Measurements from ENCODE around the gene F2.

The F2 gene

GRCh38 chr11:46743693-46744339 lies 24.8 kb downstream of the F2 start:
- DNase-seq (ENCODE audit: low spot score) = no peak

GRCh38 chr11:46745328-46745727 lies 26.3 kb downstream of the F2 start:
- no peak for DNase-seq (ENCODE audit: low spot score)

GRCh38 chr11:46745995-46746394 lies 27.0 kb downstream of the F2 start:
- no peak for DNase-seq (ENCODE audit: low spot score)

GRCh38 chr11:46747150-46747549 lies 28.1 kb downstream of the F2 start:
- no peak for DNase-seq (ENCODE audit: low spot score)

- DNase-seq (ENCODE audit: low spot score) = no peak
Observed at GRCh38 chr11:46755962-46756361, 36.9 kb downstream of the F2 start.

DNA sequence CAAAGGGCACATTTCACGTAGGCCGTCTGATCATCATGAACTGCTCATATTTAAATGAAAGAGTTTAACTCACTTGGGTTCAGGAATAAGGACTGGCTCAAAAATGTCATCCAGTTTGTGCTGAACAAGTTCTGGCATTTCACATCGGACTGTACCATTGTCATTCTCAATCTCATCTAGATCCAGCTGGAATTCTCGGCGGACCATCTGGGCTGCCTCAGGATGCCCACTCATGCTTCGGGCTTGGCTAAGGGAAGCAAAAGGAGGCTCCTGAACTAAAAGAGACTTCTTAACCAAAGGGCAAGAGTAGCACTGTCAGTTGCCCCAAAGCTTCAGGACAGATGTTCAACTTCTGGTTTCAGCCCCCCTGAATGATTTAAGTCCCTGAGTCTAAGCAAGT lies 40.2 kb downstream of the F2 start:
- DNase-seq (ENCODE audit: low spot score) = no peak

DNA sequence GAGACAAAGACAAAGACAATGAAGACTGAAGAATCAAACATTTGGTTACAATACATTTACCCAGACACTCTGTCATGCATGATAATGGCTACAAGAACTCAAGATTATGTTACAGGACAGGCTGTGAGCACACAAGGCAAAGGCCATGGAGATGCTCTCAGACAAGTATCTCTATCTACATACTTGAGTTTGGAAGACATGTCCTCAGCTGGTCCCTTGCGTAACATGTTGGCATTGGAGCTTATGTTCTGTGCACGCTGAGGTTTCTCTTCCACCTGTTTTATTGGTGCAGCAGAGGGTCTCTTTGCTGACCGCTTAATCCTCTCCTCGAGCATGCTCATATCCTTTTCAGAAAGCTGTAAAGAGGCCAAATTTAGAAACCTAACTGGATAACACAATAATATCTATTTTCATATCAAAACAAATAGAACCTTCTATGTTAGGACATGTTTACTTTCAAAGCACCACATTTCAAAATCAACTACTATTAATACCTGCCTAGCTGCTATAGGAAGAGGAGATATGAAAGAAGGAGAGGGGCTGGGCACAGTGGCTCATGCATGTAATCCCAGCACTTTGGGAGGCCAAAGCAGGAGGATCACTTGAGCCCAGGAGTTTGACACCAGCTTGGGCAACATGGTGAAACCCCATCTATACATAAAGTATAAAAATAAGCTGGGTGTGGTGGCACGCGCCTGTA lies 41.6 kb downstream of the F2 start:
- no peak for DNase-seq (ENCODE audit: low spot score)

GRCh38 chr11:46761807-46762206 lies 42.8 kb downstream of the F2 start:
- no peak for DNase-seq (ENCODE audit: low spot score)

DNA sequence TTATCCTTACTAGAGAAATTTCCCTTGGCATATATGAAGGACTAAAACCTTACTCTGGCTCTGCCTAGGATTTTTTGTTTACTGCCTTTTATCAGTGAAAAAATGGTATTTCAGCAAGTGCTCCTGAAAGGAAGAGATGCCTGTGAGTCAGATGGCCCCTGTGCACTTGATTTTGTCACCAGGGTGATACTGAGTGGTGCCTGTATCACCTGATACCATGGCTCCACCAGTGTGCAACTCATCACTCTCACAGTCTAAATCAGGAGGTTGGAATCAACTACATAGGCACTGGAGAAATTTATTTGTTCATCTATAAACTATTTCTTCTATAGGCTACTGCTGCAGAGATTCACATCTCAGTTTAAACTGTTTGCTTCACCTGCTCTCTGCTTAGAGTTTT lies 43.2 kb downstream of the F2 start:
- DNase-seq (ENCODE audit: low spot score) = no peak

DNA sequence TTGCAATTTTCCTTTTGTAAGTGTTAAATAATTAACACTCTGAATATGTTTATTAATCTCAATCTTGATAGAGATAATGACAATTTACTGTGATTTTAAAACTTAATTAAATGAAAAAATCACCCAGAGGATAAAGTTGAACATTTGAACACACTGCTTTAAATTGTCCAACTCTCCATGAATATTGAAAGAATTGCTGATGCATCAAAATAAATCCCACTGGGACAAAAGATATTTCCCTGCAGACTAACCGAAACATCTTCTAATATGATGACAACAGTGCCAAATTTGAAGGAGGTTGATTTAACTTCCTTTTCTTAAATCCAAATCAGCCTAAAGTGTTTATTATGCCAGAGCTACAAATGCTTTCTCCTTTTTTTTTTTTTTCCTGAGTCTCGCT lies 47.6 kb downstream of the F2 start:
- no peak for DNase-seq (ENCODE audit: low spot score)

GRCh38 chr11:46769636-46770221 lies 50.7 kb downstream of the F2 start:
- DNase-seq (ENCODE audit: low spot score) = no peak

- no peak for DNase-seq (ENCODE audit: low spot score)
Observed at GRCh38 chr11:46776878-46777277, 57.9 kb downstream of the F2 start.

- no peak for DNase-seq (ENCODE audit: low spot score)
Observed at GRCh38 chr11:46778416-46778815, 59.4 kb downstream of the F2 start.
